Glutamatergic neuron (in vitro differentiated cells): Measurements from ENCODE around the gene ZCCHC24. TPM values are rescaled to one million over a fixed set of nuclear protein-coding genes. Genes with fewer than 3 reads are reported as not detected.

Experiments used
- DNase-seq: peaks from one replicate; pipeline ENCODE4 v3.0.0; 2022
- H3K27ac Mint-ChIP-seq: one replicate; pipeline ENCODE4 v1.8.0; 2020; ENCODE audit warnings: mild to moderate bottlenecking, mixed read lengths, inconsistent platforms; ENCODE audit not compliant: unreplicated experiment
- H3K27me3 Mint-ChIP-seq: one replicate; pipeline ENCODE4 v1.8.0; 2020; ENCODE audit warnings: mild to moderate bottlenecking, moderate library complexity, mixed read lengths, inconsistent platforms; ENCODE audit not compliant: unreplicated experiment
- H3K36me3 Mint-ChIP-seq: one replicate; pipeline ENCODE4 v1.8.0; 2020; ENCODE audit warnings: mild to moderate bottlenecking, mixed read lengths, inconsistent platforms; ENCODE audit not compliant: unreplicated experiment
- H3K4me1 Mint-ChIP-seq: one replicate; pipeline ENCODE4 v1.8.0; 2020; ENCODE audit warnings: mild to moderate bottlenecking, low read depth, mixed read lengths, inconsistent platforms; ENCODE audit not compliant: unreplicated experiment
- H3K4me3 Mint-ChIP-seq: one replicate; pipeline ENCODE4 v1.8.0; 2020; ENCODE audit warnings: mild to moderate bottlenecking, mixed read lengths, inconsistent platforms; ENCODE audit not compliant: unreplicated experiment
- H3K9me3 Mint-ChIP-seq: one replicate; pipeline ENCODE4 v1.8.0; 2020; ENCODE audit warnings: mild to moderate bottlenecking, moderate library complexity, mixed read lengths, inconsistent platforms; ENCODE audit not compliant: unreplicated experiment
- total RNA-seq: library from RNA; stranded (reverse); fragmentation: NEBNext Ultra II Directional; extraction: Animal tissue kit (Norgen Biotek cat#: 25700); gene quantifications from one replicate; pipeline ENCODE4 v1.2.1, GENCODE V29; 2021; ENCODE audit not compliant: unreplicated experiment
- TF ChIP-seq, protein P1 (sequence below): fragments of 200-600 bp; sonication (generic); IDR thresholded peaks from one replicate; pipeline ENCODE4 v1.5.0; 2021; ENCODE audit not compliant: partially characterized antibody, unreplicated experiment

ZCCHC24 gene
- total RNA-seq, 1 donor from 2014 or later, result 3.0 TPM

DNA sequence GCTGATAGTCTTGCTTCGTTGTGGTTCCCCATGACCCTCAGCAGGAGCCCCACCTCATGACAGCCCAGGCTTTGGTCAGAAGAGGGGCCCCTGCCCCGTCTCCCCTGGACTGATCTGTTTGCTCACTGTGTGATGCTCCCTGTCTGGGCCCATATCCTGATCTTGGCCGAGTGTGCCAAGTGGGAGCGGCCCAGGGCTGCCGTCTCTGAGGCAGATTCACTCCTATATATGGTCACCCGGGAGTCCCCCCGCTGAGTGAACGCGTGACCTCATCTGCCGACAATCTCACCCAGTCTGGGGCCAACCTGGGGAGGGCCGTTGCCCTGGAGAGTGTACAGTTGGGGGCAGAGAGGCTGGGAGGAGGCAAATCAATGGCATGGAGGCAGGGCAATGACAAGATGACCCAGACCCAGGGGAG, 63.6 kb downstream of the ZCCHC24 start:
- TF ChIP-seq, protein P1, sequence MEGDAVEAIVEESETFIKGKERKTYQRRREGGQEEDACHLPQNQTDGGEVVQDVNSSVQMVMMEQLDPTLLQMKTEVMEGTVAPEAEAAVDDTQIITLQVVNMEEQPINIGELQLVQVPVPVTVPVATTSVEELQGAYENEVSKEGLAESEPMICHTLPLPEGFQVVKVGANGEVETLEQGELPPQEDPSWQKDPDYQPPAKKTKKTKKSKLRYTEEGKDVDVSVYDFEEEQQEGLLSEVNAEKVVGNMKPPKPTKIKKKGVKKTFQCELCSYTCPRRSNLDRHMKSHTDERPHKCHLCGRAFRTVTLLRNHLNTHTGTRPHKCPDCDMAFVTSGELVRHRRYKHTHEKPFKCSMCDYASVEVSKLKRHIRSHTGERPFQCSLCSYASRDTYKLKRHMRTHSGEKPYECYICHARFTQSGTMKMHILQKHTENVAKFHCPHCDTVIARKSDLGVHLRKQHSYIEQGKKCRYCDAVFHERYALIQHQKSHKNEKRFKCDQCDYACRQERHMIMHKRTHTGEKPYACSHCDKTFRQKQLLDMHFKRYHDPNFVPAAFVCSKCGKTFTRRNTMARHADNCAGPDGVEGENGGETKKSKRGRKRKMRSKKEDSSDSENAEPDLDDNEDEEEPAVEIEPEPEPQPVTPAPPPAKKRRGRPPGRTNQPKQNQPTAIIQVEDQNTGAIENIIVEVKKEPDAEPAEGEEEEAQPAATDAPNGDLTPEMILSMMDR, result no peak
- Mint-ChIP-seq H3K4me1 (peaks cover 5% of the 10 kb centered on the region), H3K36me3 (no peaks in the 10 kb centered on the region), H3K4me3 (no peak overlapping the region), H3K27me3 (peaks cover 2% of the 10 kb centered on the region), H3K27ac (no peak overlapping the region), H3K9me3 (no peaks in the 10 kb centered on the region)
- no peak for DNase-seq

DNA sequence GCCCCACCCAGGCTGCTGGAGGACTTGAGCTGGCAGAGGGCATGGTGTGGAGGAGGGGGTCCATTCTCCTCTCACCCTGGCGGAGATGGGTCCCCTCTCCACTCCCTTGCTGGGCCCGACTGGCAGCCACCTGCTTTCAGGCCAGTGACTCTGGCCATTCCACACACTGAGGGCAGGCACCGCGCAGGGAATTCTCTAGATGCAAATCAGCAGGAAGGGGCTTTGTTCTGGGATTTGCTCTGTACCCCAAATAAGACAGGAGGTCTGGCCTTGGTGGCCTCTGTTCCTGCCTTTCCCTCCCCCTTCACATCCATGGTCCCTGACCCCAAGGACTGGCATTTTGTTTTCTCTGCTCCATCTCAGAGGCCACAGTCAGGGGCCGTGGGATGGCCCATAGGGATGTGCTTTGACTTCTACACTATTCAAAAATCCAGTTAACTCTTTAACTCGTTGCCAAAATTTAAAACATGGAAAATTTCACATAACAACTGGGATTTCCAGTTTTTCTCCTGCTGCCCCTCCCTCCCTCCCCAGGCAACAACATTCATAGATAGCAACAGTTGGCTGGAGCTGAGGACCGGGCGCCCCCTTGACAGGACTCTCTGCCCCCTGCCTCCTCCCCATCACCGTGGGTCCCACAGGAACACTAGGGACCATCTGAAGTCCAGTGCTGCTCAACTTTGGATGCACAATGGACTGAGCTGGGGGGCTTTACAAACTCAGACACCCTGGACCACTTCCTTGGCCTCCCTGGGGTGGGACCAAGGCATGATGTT, 64.3 kb downstream of the ZCCHC24 start:
- Mint-ChIP-seq H3K27ac (no peak overlapping the region), H3K4me3 (no peak overlapping the region), H3K27me3 (peaks cover 2% of the 10 kb centered on the region), H3K36me3 (no peaks in the 10 kb centered on the region), H3K4me1 (peaks cover 5% of the 10 kb centered on the region), H3K9me3 (no peaks in the 10 kb centered on the region)
- no peak for DNase-seq
- TF ChIP-seq, protein P1, result no peak

DNA sequence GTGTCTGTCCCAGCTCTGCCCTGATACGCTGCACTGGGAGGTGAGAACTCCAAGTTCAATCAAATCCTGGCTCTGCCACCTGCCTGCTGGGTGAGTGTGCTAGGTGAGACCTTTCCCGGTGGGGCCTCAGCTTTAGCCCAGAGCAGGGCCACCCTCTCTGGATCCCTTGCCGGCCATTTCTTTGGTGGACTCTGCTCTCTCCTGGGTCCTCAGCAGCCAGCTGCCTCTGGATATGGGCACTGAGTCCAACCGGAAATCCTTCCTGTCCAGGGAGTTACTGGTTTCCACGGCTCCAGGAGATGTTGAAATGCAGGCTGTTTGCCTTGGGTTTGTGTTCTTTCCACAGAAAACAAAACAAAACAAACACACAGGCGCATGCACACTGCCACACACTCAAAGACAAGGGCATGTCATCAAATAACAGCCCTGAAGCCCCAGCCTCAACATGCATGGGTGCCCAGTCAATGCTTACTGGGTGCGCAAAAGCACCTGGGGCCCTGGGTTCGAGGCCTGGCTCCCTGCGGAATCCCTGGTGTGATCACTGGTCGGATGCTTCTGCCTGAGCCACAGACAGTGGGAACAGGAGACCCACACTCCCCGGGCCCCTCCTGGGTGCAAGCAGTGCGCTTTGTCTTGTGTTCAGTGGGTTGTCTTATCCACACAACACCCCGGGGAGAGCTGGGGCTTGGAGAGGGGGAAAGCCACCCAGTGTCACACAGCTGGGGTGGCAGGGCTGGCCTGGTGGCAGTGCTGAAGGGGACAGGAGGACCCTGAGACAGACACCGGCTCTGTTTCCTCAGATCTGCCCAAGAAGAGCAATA, 65.1 kb downstream of the ZCCHC24 start:
- peaks cover 5% of the 10 kb centered on the region for H3K4me1 Mint-ChIP-seq
- H3K4me3 Mint-ChIP-seq, result no peak overlapping the region
- no peaks in the 10 kb centered on the region for H3K36me3 Mint-ChIP-seq
- TF ChIP-seq, protein P1, result no peak
- no peak for DNase-seq
- H3K27me3 Mint-ChIP-seq, result peaks cover 2% of the 10 kb centered on the region
- H3K9me3 Mint-ChIP-seq, result no peaks in the 10 kb centered on the region
- H3K27ac Mint-ChIP-seq, result no peak overlapping the region

DNA sequence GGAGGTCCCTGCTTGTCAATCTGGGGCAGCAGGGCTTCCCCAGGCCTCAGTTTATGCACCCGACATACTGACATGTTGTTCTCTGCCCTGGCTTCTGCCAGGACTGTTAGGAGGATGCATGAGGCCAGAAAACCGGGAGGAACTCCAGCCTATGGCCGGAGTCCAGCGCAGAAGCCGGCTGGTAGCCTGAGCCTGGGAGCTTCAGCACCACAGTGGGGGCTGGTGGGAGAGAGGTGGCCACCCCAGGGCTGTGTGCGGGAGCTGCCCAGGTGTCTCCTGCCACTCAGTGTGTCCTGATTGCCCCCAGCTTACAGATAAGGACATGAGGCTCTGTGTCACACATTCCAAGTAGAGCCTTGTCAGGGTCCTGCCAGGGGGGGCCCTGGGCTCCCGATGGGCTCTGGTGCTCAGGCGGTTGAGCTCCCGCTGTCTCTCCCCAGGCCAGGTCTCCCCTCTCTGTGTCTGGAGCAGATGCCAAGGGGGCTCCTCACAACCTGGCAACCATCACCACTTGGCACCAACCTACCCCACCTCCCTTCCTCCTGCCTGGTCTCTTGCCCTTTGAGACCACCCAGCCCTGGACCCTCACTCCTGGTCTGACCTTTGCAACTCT, 65.8 kb downstream of the ZCCHC24 start:
- TF ChIP-seq, protein P1, result no peak
- no peak overlapping the region for H3K4me3 Mint-ChIP-seq
- H3K27me3 Mint-ChIP-seq, result peaks cover 1% of the 10 kb centered on the region
- DNase-seq, result no peak
- no peaks in the 10 kb centered on the region for H3K9me3 Mint-ChIP-seq
- peaks cover 5% of the 10 kb centered on the region for H3K4me1 Mint-ChIP-seq
- H3K27ac Mint-ChIP-seq, result no peak overlapping the region
- no peaks in the 10 kb centered on the region for H3K36me3 Mint-ChIP-seq
